ENCODE measurements around the gene EXT2. TPM values are rescaled to one million over a fixed set of nuclear protein-coding genes. Genes with fewer than 3 reads are reported as not detected.

The EXT2 gene
- total and polyA plus RNA-seq, 4 donors, result 54.8 to 96.2 (median 74.3) TPM

DNA sequence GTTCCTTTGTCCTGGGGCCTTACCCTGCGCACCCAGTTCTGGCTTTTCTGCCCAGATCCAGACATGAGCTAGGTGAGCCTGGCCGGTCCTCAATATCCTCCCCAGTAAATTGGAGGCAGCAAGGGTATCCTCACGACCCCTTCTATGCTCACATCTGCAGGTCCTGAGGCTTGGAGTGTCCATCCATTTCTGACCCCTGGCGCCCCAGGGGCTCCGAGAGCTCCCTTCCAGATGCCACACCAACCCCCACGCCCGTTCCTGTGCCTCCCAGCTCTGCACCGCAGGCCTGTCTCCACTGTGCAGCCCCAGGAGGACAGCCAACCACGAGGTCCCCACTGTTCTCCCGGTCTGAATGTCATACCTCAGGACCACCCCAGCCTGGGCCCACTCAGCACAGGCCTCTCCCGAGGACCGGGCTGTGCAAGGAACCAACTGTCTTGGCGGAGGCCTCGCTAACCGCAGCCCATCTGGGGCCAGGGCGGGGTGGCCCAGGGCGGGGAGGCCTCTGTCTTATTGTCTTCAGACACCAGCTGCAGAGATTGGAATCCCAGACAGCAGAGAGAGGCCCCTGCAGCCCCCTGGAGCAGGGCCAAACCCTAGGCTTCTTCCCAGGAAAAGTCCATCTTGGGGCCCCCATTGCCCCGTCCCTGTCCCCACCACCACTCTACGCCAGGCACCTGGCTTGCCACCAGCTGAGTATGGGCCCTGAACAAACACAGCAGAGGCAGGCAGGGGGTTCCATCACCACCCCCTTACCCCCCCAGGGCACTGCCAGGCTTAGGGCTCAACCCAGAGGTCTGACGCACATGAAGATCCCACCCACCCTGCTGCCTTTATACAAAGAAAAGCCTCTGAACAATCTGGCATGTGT lies 175.2 kb downstream of the EXT2 start:
- Histone ChIP-seq H3K36me3 (ENCODE audit: control insufficient read depth, insufficient read depth, low read length) (no peaks in the 10 kb centered on the region), H3K4me1 (ENCODE audit: control insufficient read depth, insufficient read depth, low read length) (peaks cover 12% of the 10 kb centered on the region), H3K27ac (ENCODE audit: low read depth, low read length) (peak overlapping the region; percentile 10), H3K4me3 (ENCODE audit: low read depth, low read length) (no peak overlapping the region), H3K9me3 (ENCODE audit: control insufficient read depth, insufficient read depth, low read length) (no peaks in the 10 kb centered on the region), H3K27me3 (ENCODE audit: control insufficient read depth, insufficient read depth, low read length) (no peaks in the 10 kb centered on the region)
- DNase-seq (ENCODE audit: low read depth in 4 of 6, low spot score in 6 of 6), result no peak
- 85% methylated on average over 19 of the region's 20 CpGs for WGBS (ENCODE audit: insufficient coverage)

DNA sequence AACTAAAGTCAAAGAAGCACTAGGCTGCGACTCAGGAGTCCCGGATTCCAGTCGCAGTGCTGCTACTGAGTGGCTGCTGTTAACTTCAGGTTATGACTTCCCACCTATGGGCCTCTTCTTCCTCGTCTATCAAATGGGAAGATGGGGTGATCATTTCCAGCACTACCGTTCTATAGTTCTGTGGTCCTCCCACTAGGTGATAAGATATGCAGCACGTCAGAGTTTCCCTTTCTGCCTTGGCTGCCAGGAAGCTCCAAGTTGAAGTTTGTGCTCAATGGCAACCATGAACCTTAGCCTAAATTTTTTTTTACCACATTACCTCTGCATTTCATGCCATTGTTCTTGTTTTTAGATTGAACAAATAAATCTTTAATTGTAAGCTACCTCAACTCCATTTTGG lies 175.8 kb downstream of the EXT2 start:
- H3K36me3 ChIP-seq (ENCODE audit: control insufficient read depth, insufficient read depth, low read length), result no peaks in the 10 kb centered on the region
- WGBS (ENCODE audit: insufficient coverage), result 89% methylated on average over 5 of the region's 6 CpGs

DNA sequence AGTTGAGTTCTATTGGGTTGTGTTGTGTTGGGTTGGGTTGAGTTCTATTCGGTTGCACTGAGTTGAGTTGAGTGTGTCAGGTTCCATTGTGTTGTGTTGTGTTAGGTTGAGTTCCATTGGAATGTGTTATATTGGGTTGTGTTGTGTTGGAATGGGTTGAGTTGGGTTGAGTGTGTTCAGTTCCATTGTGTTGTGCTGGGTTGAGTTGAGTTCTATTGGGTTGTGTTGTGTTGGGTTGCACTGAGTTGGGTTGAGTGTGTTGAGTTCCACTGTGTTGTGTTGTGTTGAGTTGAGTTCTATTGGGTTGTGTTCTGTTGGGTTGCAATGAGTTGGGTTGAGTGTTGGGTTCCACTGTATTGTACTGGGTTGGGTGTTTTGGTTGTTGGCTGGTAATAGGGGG lies 178.9 kb downstream of the EXT2 start:
- Histone ChIP-seq H3K36me3 (ENCODE audit: control insufficient read depth, insufficient read depth, low read length) (no peaks in the 10 kb centered on the region), H3K4me1 (ENCODE audit: control insufficient read depth, insufficient read depth, low read length) (peaks cover 10% of the 10 kb centered on the region), H3K27me3 (ENCODE audit: control insufficient read depth, insufficient read depth, low read length) (no peaks in the 10 kb centered on the region), H3K4me3 (ENCODE audit: low read depth, low read length) (no peak overlapping the region), H3K9me3 (ENCODE audit: control insufficient read depth, insufficient read depth, low read length) (no peaks in the 10 kb centered on the region), H3K27ac (ENCODE audit: low read depth, low read length) (no peak overlapping the region)
- WGBS (ENCODE audit: insufficient coverage), result 91% methylated on average over 1 of the region's 1 CpG
- DNase-seq (ENCODE audit: low read depth in 4 of 6, low spot score in 6 of 6), result no peak

More for the DNA sequence above, 175.8 kb downstream of the EXT2 start:
- H3K4me1 ChIP-seq (ENCODE audit: control insufficient read depth, insufficient read depth, low read length), result peaks cover 12% of the 10 kb centered on the region
- H3K27me3 ChIP-seq (ENCODE audit: control insufficient read depth, insufficient read depth, low read length), result no peaks in the 10 kb centered on the region
- no peak overlapping the region for H3K4me3 ChIP-seq (ENCODE audit: low read depth, low read length)
- H3K9me3 ChIP-seq (ENCODE audit: control insufficient read depth, insufficient read depth, low read length), result no peaks in the 10 kb centered on the region
- H3K27ac ChIP-seq (ENCODE audit: low read depth, low read length), result no peak overlapping the region
- no peak for DNase-seq (ENCODE audit: low read depth in 4 of 6, low spot score in 6 of 6)

DNA sequence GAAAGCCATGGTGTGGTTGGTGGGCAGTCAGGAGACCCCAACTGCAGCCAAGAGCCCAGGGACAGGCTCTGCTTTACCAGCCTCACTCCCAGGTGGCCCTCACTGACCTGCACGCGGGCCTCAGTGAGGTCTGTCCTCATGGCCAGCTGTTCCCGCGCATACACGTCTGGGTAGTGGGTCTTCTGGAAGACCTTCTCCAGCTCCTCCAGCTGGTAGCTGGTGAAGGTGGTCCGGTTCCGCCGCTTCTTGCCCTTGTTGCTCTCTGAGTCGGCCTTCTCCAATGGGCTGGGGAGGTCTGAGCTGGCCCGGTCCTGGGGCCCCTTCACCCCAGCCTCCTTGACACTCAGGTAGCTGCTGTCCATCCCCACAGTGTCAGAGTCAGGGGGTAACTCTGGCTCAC lies 179.8 kb downstream of the EXT2 start:
- no peak for DNase-seq (ENCODE audit: low read depth in 4 of 6, low spot score in 6 of 6)
- no peak overlapping the region for H3K27ac ChIP-seq (ENCODE audit: low read depth, low read length)
- H3K36me3 ChIP-seq (ENCODE audit: control insufficient read depth, insufficient read depth, low read length), result no peaks in the 10 kb centered on the region
- WGBS (ENCODE audit: insufficient coverage), result 98% methylated on average over 9 of the region's 10 CpGs
- H3K4me1 ChIP-seq (ENCODE audit: control insufficient read depth, insufficient read depth, low read length), result peaks cover 2% of the 10 kb centered on the region
- H3K27me3 ChIP-seq (ENCODE audit: control insufficient read depth, insufficient read depth, low read length), result no peaks in the 10 kb centered on the region
- no peak overlapping the region for H3K4me3 ChIP-seq (ENCODE audit: low read depth, low read length)
- H3K9me3 ChIP-seq (ENCODE audit: control insufficient read depth, insufficient read depth, low read length), result no peaks in the 10 kb centered on the region

DNA sequence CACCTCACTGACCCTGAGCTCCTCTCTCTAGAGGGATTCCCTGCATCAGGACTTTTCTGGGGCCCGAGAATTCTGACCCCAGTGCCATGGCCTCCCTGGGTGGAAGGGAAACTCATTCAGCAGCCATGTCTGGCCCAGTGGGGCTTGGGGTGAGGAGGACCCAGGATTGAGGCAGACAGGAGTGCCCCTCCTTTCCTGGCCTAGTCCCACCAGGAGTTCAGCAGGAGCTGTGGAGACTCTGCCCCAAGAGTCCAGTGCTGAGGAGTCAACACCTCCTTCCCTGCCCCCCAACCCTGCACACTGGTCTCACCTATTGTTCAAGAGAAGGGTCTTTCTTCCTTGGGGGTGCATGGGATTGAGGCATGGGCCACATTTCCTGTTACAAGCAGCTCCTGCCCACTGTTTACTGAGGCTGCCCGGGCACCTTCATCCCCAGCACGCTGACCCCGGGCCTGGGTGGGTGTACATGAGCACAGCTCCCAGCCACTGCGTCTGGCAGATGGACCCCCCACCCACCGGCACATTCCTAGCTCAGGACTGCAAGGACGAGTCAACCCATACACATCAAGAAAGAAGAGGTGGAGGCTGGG lies 180.6 kb downstream of the EXT2 start:
- Histone ChIP-seq H3K36me3 (ENCODE audit: control insufficient read depth, insufficient read depth, low read length) (no peaks in the 10 kb centered on the region), H3K27me3 (ENCODE audit: control insufficient read depth, insufficient read depth, low read length) (no peaks in the 10 kb centered on the region), H3K4me3 (ENCODE audit: low read depth, low read length) (no peak overlapping the region), H3K27ac (ENCODE audit: low read depth, low read length) (no peak overlapping the region), H3K4me1 (ENCODE audit: control insufficient read depth, insufficient read depth, low read length) (no peaks in the 10 kb centered on the region), H3K9me3 (ENCODE audit: control insufficient read depth, insufficient read depth, low read length) (no peaks in the 10 kb centered on the region)
- no peak for DNase-seq (ENCODE audit: low read depth in 4 of 6, low spot score in 6 of 6)
- 70% methylated on average over 5 of the region's 7 CpGs for WGBS (ENCODE audit: insufficient coverage)

DNA sequence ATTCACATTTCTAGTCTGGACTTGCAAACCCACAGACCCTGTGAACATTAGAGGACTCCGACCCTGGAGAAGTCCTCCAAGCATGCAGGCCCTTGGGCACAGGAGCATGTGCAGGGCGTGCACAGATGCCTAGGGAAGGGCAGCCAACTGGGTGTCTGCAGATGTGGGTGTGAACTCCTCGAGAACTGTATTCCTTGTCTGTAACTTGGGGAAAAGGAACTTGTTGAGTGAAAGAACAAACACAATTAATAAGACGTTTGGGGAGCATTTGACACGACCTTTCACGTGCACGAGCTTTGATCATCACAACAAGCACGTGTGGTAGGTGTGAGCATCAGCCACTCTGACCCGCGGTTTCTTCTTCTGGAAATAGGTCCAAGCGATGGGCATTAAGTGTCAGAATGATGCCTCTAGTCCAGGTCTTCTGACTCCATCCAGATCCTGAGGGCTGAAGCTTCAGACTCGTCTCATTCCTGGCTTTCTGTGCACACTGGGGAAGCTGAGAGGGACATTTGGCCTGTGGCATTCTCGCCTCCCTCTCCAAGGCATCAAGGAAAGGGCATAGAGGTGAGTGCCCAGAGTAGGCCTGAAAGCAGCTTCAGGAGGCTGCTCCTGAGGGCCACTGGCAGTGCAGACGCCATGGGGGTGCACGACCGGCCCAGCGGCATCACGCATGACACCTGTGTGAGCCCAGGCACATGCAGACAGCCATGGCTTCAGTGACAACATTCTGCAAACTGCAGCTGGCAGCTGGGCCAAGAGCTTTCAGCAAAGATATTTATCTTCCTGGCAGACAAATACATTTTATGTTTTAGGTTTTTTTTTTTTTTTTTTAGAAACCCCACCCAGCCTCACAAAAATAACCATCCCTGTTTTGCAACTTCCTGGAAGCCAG lies 182.0 kb downstream of the EXT2 start:
- Histone ChIP-seq H3K9me3 (ENCODE audit: control insufficient read depth, insufficient read depth, low read length) (no peaks in the 10 kb centered on the region), H3K27ac (ENCODE audit: low read depth, low read length) (no peak overlapping the region), H3K27me3 (ENCODE audit: control insufficient read depth, insufficient read depth, low read length) (no peaks in the 10 kb centered on the region), H3K4me1 (ENCODE audit: control insufficient read depth, insufficient read depth, low read length) (no peaks in the 10 kb centered on the region), H3K4me3 (ENCODE audit: low read depth, low read length) (no peak overlapping the region), H3K36me3 (ENCODE audit: control insufficient read depth, insufficient read depth, low read length) (no peaks in the 10 kb centered on the region)
- WGBS (ENCODE audit: insufficient coverage), result 88% methylated on average over 18 of the region's 18 CpGs
- DNase-seq (ENCODE audit: low read depth in 4 of 6, low spot score in 6 of 6), result no peak

DNA sequence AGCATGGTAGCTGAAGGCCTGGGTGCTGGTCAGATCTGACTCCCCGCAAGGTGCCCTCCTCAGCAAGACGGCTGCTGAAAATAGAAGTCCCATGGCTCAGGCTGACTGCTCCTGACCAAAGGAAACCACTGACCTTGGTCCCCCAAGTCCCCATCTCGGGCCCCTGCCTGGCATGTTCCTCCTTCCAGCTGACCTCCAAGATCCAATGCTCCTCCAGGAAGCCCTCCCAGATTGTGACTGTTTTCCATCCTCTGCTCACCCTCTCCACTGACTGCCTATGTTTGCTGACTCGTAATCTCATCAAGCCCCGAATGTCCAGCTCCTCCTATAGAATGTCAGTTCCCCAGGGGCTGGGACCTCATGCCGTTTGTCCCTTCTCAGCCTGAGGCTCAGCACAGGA lies 184.0 kb downstream of the EXT2 start:
- 75% methylated on average over 5 of the region's 6 CpGs for WGBS (ENCODE audit: insufficient coverage)
- no peaks in the 10 kb centered on the region for H3K9me3 ChIP-seq (ENCODE audit: control insufficient read depth, insufficient read depth, low read length)
- no peaks in the 10 kb centered on the region for H3K4me1 ChIP-seq (ENCODE audit: control insufficient read depth, insufficient read depth, low read length)
- no peak overlapping the region for H3K27ac ChIP-seq (ENCODE audit: low read depth, low read length)
- no peaks in the 10 kb centered on the region for H3K27me3 ChIP-seq (ENCODE audit: control insufficient read depth, insufficient read depth, low read length)
- no peak for DNase-seq (ENCODE audit: low read depth in 4 of 6, low spot score in 6 of 6)
- H3K36me3 ChIP-seq (ENCODE audit: control insufficient read depth, insufficient read depth, low read length), result no peaks in the 10 kb centered on the region
- H3K4me3 ChIP-seq (ENCODE audit: low read depth, low read length), result no peak overlapping the region

DNA sequence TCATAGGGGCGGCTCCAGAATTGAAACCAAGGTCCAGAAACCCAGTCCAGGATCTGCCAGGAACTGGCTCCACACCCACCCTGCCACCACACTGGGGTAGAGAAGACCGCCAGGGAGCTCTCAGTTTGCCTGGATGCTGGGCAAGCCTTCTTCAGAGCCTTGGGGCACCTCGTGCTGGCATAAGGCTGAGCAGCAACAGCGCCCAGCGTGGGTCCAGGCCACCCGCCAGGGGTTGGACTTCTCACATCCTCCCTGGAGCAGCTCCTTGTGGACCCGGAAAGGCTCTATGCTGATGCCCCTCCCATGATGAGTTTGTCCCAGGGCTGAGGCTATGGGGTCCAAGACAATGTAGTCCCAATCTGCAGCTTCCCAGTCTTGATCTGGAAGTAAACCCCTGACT lies 184.8 kb downstream of the EXT2 start:
- Histone ChIP-seq H3K27me3 (ENCODE audit: control insufficient read depth, insufficient read depth, low read length) (no peaks in the 10 kb centered on the region), H3K27ac (ENCODE audit: low read depth, low read length) (no peak overlapping the region), H3K4me1 (ENCODE audit: control insufficient read depth, insufficient read depth, low read length) (no peaks in the 10 kb centered on the region), H3K36me3 (ENCODE audit: control insufficient read depth, insufficient read depth, low read length) (no peaks in the 10 kb centered on the region), H3K4me3 (ENCODE audit: low read depth, low read length) (no peak overlapping the region), H3K9me3 (ENCODE audit: control insufficient read depth, insufficient read depth, low read length) (no peaks in the 10 kb centered on the region)
- WGBS (ENCODE audit: insufficient coverage), result 91% methylated on average over 7 of the region's 7 CpGs
- DNase-seq (ENCODE audit: low read depth in 4 of 6, low spot score in 6 of 6), result no peak

DNA sequence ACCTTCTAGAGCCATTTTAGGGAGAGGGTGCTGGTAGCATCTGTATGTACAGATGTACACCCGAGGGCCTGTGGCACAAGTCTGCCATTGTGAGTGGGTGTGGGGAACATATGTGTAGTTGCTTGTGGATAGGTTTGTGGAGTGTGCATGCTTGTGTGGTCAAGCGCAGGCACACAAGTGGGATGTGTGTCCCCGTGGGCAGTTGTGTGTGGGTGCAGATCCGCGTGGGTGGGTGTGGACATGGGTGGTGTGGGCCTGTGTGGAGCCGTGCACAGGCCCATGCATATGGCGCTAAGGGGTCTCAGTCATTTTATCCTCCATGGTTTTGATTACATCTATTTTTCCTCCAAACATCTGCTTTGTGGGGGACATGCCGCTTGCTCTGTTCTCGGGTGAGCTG lies 185.7 kb downstream of the EXT2 start:
- Histone ChIP-seq H3K4me1 (ENCODE audit: control insufficient read depth, insufficient read depth, low read length) (no peaks in the 10 kb centered on the region), H3K27ac (ENCODE audit: low read depth, low read length) (no peak overlapping the region), H3K36me3 (ENCODE audit: control insufficient read depth, insufficient read depth, low read length) (no peaks in the 10 kb centered on the region), H3K9me3 (ENCODE audit: control insufficient read depth, insufficient read depth, low read length) (no peaks in the 10 kb centered on the region), H3K4me3 (ENCODE audit: low read depth, low read length) (no peak overlapping the region), H3K27me3 (ENCODE audit: control insufficient read depth, insufficient read depth, low read length) (no peaks in the 10 kb centered on the region)
- no peak for DNase-seq (ENCODE audit: low read depth in 4 of 6, low spot score in 6 of 6)
- 81% methylated on average over 5 of the region's 9 CpGs for WGBS (ENCODE audit: insufficient coverage)

Data from spinal cord (tissue), 10 donors.